Fibroblast of peridontal ligament (primary cell): Measurements from ENCODE around the gene MMP14.

Experiments used
- DNase-seq: peaks from one replicate; pipeline ENCODE4 v3.0.0-alpha.2; 2010; ENCODE audit errors: extremely low read depth

The MMP14 gene

GRCh38 chr14:22884076-22884737 lies 47.8 kb downstream of the MMP14 start:
- no peak for DNase-seq

- DNase-seq, result no peak
These were observed 48.5 kb downstream of the MMP14 start for GRCh38 chr14:22884738-22885523.

DNA sequence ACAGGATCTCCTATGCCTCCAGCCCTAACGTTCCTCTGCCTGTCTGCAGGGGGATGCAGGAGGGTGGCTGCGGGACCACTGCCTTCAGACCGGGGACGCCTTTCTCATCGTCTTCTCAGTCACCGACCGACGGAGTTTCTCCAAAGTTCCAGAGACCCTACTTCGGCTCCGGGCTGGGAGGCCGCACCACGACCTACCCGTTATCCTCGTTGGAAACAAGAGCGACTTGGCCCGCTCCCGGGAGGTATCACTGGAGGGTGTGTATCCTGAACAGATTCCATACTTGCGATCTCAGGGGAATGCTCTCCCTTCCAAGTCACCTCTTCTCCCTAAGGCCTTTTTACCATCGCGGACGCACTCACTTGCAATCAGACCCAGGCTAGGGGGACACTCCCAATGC lies 49.6 kb downstream of the MMP14 start:
- DNase-seq, result no peak

- DNase-seq, result peak; percentile 42
These were observed 50.3 kb downstream of the MMP14 start for GRCh38 chr14:22886500-22887259.

DNA sequence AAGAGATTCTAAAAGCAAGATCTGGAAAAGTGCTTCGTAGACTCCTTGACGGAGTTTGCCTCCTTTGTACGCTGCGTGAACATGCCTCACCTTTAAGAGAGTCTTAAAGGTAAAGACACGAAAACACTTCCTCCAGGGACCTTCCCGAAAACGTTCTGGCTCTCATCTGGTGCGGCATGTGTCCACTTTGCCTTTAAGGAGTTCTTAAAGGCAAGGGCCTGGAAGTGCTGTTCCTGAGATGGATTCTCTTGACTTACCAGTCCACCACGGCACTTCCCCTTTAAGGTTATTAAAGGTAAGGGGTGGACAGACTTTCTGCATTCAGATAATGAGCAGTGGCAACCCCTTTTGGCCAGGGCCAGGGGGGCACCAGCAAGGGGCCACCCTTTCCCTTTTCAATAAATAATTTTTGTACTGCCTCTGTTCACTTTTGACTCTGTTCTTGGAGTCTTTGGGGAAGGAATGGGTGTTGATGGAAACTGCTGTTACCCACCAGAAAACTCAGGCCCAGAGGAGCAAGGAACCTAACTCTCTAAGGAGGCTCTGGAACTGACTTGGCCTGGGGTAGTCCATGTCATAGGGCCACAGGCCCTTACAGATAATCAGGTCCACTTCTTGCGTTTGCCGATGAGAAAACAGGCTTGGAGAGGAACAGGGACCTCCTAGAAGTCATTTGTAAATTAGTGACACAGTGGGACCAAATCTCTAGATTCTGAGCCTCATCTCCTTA lies 51.0 kb downstream of the MMP14 start:
- DNase-seq, result peak; percentile 71

GRCh38 chr14:22887990-22888378 lies 51.6 kb downstream of the MMP14 start:
- no peak for DNase-seq

- DNase-seq, result no peak
These were observed 52.3 kb downstream of the MMP14 start for GRCh38 chr14:22888662-22889061.

- no peak for DNase-seq
These were observed 54.0 kb downstream of the MMP14 start for GRCh38 chr14:22890416-22890815.

GRCh38 chr14:22892488-22892887 lies 56.1 kb downstream of the MMP14 start:
- no peak for DNase-seq

GRCh38 chr14:22893706-22894105 lies 57.3 kb downstream of the MMP14 start:
- no peak for DNase-seq

DNA sequence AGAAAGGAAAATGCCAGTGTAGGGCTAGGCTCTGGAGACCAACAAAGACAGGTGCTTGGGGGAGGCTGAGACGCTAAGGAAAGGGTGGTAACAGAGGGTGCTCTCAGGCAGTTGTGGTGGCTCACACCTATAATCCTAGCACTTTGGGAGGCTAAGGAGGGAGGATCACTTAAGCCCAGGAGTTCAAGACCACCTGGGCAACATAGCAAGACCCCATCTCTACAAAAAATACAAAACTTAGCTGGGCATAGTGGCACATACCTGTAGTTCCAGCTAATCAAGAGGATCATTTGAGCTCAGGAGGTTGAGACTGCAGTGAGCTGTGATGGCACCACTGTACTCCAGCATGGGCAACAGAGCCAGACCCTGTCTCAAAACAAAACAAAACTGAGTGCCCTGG lies 59.0 kb downstream of the MMP14 start:
- DNase-seq, result no peak

GRCh38 chr14:22896356-22896755 lies 60.0 kb downstream of the MMP14 start:
- DNase-seq, result no peak

- DNase-seq, result no peak
These were observed 60.4 kb downstream of the MMP14 start for GRCh38 chr14:22896760-22897159.

DNA sequence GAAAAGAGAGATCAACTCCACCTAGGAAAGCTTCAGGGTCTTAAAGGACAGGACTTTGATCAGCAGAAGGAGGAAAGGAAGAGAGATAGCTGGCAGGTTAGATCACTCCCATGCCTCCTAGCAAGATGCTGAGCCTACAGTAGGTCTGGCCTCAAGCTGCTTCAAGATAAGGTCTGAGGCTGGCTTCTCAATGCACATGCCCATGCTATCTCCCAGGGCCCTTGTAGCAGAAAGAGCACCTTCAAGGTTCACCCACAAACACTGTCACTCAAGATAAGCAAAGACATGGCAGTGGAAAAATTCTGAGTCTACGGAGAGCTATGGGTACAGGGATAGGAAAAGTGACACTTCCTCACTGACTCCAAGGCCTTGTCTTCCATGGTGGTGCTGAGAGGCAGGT lies 61.0 kb downstream of the MMP14 start:
- no peak for DNase-seq
